HEK293T (cell line): Measurements from ENCODE around the gene GNAL.
"Not testable (repeated sequence)": the region's sequence is repeated elsewhere in the genome, so short reads cannot be mapped to it uniquely, and the experiment has no call there.

Source experiments
- CTCF ChIA-PET: fragments of 350-600 bp; formaldehyde crosslinking; extraction: SDS; loops from one replicate; lab custom pipeline; 2021; ENCODE audit warnings: antibody characterized with exemption, inconsistent platforms; lab: Yijun Ruan, JAX
- POLR2A ChIA-PET: fragments of 350-600 bp; formaldehyde crosslinking; extraction: SDS; loops from one replicate; lab custom pipeline; 2020; ENCODE audit warnings: antibody characterized with exemption, inconsistent platforms; lab: Yijun Ruan, JAX
- DNase-seq: peaks from one replicate; pipeline ENCODE4 v3.0.0; 2012; ENCODE audit warnings: mixed read lengths; ENCODE audit errors: extremely low spot score
- ARNT ChIP-seq: fragments of 450-650 bp; IDR thresholded peaks from 2 replicates; pipeline ENCODE4 v1.6.1; 2017; ENCODE audit warnings: mild to moderate bottlenecking
- BHLHE40 ChIP-seq: fragments of 450-650 bp; IDR thresholded peaks from 2 replicates; pipeline ENCODE4 v1.6.1; 2016; ENCODE audit warnings: mild to moderate bottlenecking, moderate library complexity, borderline replicate concordance
- CTBP1 ChIP-seq: fragments of 450-650 bp; IDR thresholded peaks from 2 replicates; pipeline ENCODE4 v1.6.1; 2016; ENCODE audit warnings: borderline replicate concordance
- ELF4 ChIP-seq: fragments of 450-650 bp; IDR thresholded peaks from 2 replicates; pipeline ENCODE4 v1.6.1; 2017; ENCODE audit warnings: antibody characterized with exemption
- FOXA1 ChIP-seq: fragments of 450-650 bp; IDR thresholded peaks from 2 replicates; pipeline ENCODE4 v1.6.1; 2016; ENCODE audit warnings: mild to moderate bottlenecking
- FOXK2 ChIP-seq: fragments of 450-650 bp; IDR thresholded peaks from 2 replicates; pipeline ENCODE4 v1.6.1; 2016; ENCODE audit warnings: mild to moderate bottlenecking
- FOXM1 ChIP-seq: fragments of 450-650 bp; IDR thresholded peaks from 2 replicates; pipeline ENCODE4 v1.6.1; 2017; ENCODE audit warnings: mild to moderate bottlenecking, borderline replicate concordance
- HDGF ChIP-seq: fragments of 450-650 bp; IDR thresholded peaks from 2 replicates; pipeline ENCODE4 v1.6.1; 2017; ENCODE audit warnings: antibody characterized with exemption, borderline replicate concordance
- L3MBTL2 ChIP-seq: fragments of 450-650 bp; conservative IDR thresholded peaks from 2 replicates; pipeline ENCODE4 v1.6.1; 2016; ENCODE audit warnings: mild to moderate bottlenecking
- LEF1 ChIP-seq: fragments of 450-650 bp; IDR thresholded peaks from 2 replicates; pipeline ENCODE4 v1.6.1; 2017; ENCODE audit warnings: mild to moderate bottlenecking, borderline replicate concordance
- NFRKB ChIP-seq: fragments of 450-650 bp; IDR thresholded peaks from 2 replicates; pipeline ENCODE4 v1.6.1; 2016; ENCODE audit warnings: mild to moderate bottlenecking, moderate library complexity
- PKNOX1 ChIP-seq: fragments of 450-650 bp; IDR thresholded peaks from 2 replicates; pipeline ENCODE4 v1.6.1; 2016
- SP1 ChIP-seq: fragments of 450-650 bp; IDR thresholded peaks from 2 replicates; pipeline ENCODE4 v1.6.1; 2017
- SUZ12 ChIP-seq: fragments of 450-650 bp; IDR thresholded peaks from 2 replicates; pipeline ENCODE4 v1.6.1; 2016; ENCODE audit warnings: mild to moderate bottlenecking
- TARDBP ChIP-seq: fragments of 450-650 bp; IDR thresholded peaks from 2 replicates; pipeline ENCODE4 v1.6.1; 2016
- ZNF384 ChIP-seq: fragments of 450-650 bp; IDR thresholded peaks from 2 replicates; pipeline ENCODE4 v1.6.1; 2016

Gene GNAL

GRCh38 chr18:11674119-11674518 is 14.9 kb upstream of the GNAL start:
- ChIA-PET CTCF (no interaction called here), POLR2A (interaction anchor here (1.0 kb wide), 1 partner anchor 12 kb away, joined by 3 read pairs; no protein-coding TSS in a partner anchor)
- no peak for DNase-seq
- no peak for TF ChIP-seq NFRKB
- TF ChIP-seq BHLHE40 = no peak
- TF ChIP-seq TARDBP = no peak
- no peak for TF ChIP-seq PKNOX1
- TF ChIP-seq SP1 = no peak
- TF ChIP-seq FOXK2 = no peak
- no peak for TF ChIP-seq ZNF384
- no peak for TF ChIP-seq L3MBTL2
- TF ChIP-seq FOXM1 = no peak
- TF ChIP-seq CTBP1 = no peak
- no peak for TF ChIP-seq SUZ12
- no peak for TF ChIP-seq ELF4
- no peak for TF ChIP-seq FOXA1
- TF ChIP-seq ARNT = no peak

- ChIA-PET CTCF (no interaction called here), POLR2A (no interaction called here)
- no peak for TF ChIP-seq HDGF
- no peak for TF ChIP-seq FOXM1
- no peak for TF ChIP-seq L3MBTL2
- no peak for TF ChIP-seq ARNT
- TF ChIP-seq ELF4 = no peak
- no peak for DNase-seq
Measured at GRCh38 chr18:11676386-11676785, 12.7 kb upstream of the GNAL start.

- CTCF ChIA-PET = interaction anchor here (0.9 kb wide), 1 partner anchor 16 kb away, joined by 4 read pairs; no protein-coding TSS in a partner anchor
- no peak for DNase-seq
- no peak for TF ChIP-seq L3MBTL2
- TF ChIP-seq SUZ12 = no peak
- TF ChIP-seq FOXM1 = no peak
- no peak for TF ChIP-seq PKNOX1
- no peak for TF ChIP-seq BHLHE40
- TF ChIP-seq ELF4 = no peak
- TF ChIP-seq HDGF = no peak
- no peak for TF ChIP-seq NFRKB
- no peak for TF ChIP-seq TARDBP
- TF ChIP-seq SP1 = no peak
- TF ChIP-seq CTBP1 = no peak
- no peak for TF ChIP-seq ZNF384
- POLR2A ChIA-PET = no interaction called here
Measured at GRCh38 chr18:11676867-11677266, 12.2 kb upstream of the GNAL start.

GRCh38 chr18:11678211-11678610 is 10.9 kb upstream of the GNAL start:
- no peak for DNase-seq
- CTCF ChIA-PET = interaction anchor here (0.7 kb wide), 1 partner anchor 108 kb away, joined by 3 read pairs; no protein-coding TSS in a partner anchor
- POLR2A ChIA-PET = no interaction called here
- TF ChIP-seq CTBP1 (no peak), FOXM1 (no peak), NFRKB (no peak), ZNF384 (no peak), LEF1 (no peak), PKNOX1 (no peak), SP1 (no peak), TARDBP (no peak)

GRCh38 chr18:11689669-11690565 is 853 bp downstream of the GNAL start:
- POLR2A ChIA-PET = interaction anchor here (0.8 to 1.1 kb wide), 2 partner anchors 12 to 27 kb away, joined by 3 read pairs; no protein-coding TSS in a partner anchor
- DNase-seq = peak; percentile 39
- TF ChIP-seq L3MBTL2 (0 out of 2 replicates have a peak, but pooled peaks have one; percentile 42), ZNF384 (no peak)
- CTCF ChIA-PET = interaction anchor here (0.6 kb wide), 1 partner anchor 35 kb away, joined by 4 read pairs; no protein-coding TSS in a partner anchor

GRCh38 chr18:11690660-11691059 is 1.6 kb downstream of the GNAL start:
- DNase-seq, CTCF ChIA-PET: not testable (repeated sequence)
- POLR2A ChIA-PET = interaction anchor here (0.8 to 1.1 kb wide), 2 partner anchors 11 to 28 kb away, joined by 3 read pairs; no protein-coding TSS in a partner anchor
